CD14-positive monocyte (primary cell): ENCODE measurements around the gene UCHL1. TPM values are rescaled to one million over a fixed set of nuclear protein-coding genes. Genes with fewer than 3 reads are reported as not detected.

Experiments
- DNase-seq, 3 donors: peaks; one replicate each; pipeline ENCODE4 v3.0.0-alpha.2; 2011 to 2022
- H2AFZ ChIP-seq: 2 replicates; pipeline ENCODE4 v1.6.0; 2012; ENCODE audit warnings: mild to moderate bottlenecking, low read depth, low read length, inconsistent platforms; ENCODE audit not compliant: insufficient read depth, poor library complexity, severe bottlenecking
- H3K27ac ChIP-seq, 2 donors: 1 replicate in 1 of 2; 2 replicates in 1 of 2; pipeline ENCODE4 v1.5.1; 2012 to 2013; ENCODE audit warnings: low read length in 2 of 2, control low read depth in 1 of 2, inconsistent platforms in 1 of 2, low read depth in 1 of 2, mild to moderate bottlenecking in 1 of 2
- H3K27me3 ChIP-seq, 2 donors: one replicate each; pipeline versions ENCODE4 v1.6.0 to v1.6.1; 2011 to 2013; ENCODE audit warnings: low read length in 2 of 2; ENCODE audit not compliant: control insufficient read depth in 2 of 2, insufficient read depth in 2 of 2
- H3K36me3 ChIP-seq, 2 donors: replicated peaks in 1 of 2; 1 replicate in 1 of 2; 2 replicates in 1 of 2; pipeline versions ENCODE4 v1.5.1 to v1.6.1; 2012 to 2013; ENCODE audit warnings: low read length in 2 of 2, control low read depth in 1 of 2, inconsistent platforms in 1 of 2, mild to moderate bottlenecking in 1 of 2; ENCODE audit not compliant: insufficient read depth in 2 of 2, control insufficient read depth in 1 of 2
- H3K4me1 ChIP-seq, 2 donors: 1 replicate in 1 of 2; 2 replicates in 1 of 2; pipeline versions ENCODE4 v1.5.1 to v1.6.1; 2012 to 2013; ENCODE audit warnings: low read length in 2 of 2, control low read depth in 1 of 2, inconsistent platforms in 1 of 2, mild to moderate bottlenecking in 1 of 2, moderate library complexity in 1 of 2; ENCODE audit not compliant: insufficient read depth in 2 of 2, control insufficient read depth in 1 of 2
- H3K4me2 ChIP-seq: replicated peaks from 2 replicates; pipeline ENCODE3; 2012; ENCODE audit warnings: low read length, moderate library complexity, mild to moderate bottlenecking; ENCODE audit not compliant: poor library complexity, severe bottlenecking; ENCODE audit errors: extremely low read depth
- H3K4me3 ChIP-seq, 3 experiments: fragments of 200-600 bp in 1 of 3; sonication (generic) in 1 of 3; replicated peaks in 1 of 3; 1 replicate in 2 of 3; 2 replicates in 1 of 3; pipeline ENCODE4 v1.5.1; 2011 to 2013; ENCODE audit warnings: low read length in 3 of 3, mild to moderate bottlenecking in 3 of 3, control low read depth in 2 of 3, low read depth in 2 of 3, inconsistent platforms in 1 of 3, moderate library complexity in 1 of 3
- H3K79me2 ChIP-seq: 2 replicates; pipeline ENCODE4 v1.6.0; 2012; ENCODE audit warnings: mild to moderate bottlenecking, control low read depth, inconsistent platforms, low read length, moderate library complexity; ENCODE audit not compliant: insufficient read depth
- H3K9ac ChIP-seq: 2 replicates; pipeline ENCODE4 v1.6.0; 2017; ENCODE audit warnings: low read length, mild to moderate bottlenecking; ENCODE audit not compliant: insufficient read depth, poor library complexity, severe bottlenecking
- H3K9me3 ChIP-seq, 2 donors: replicated peaks in 1 of 2; 1 replicate in 1 of 2; 2 replicates in 1 of 2; pipeline versions ENCODE4 v1.5.1 to v1.6.1; 2012 to 2013; ENCODE audit warnings: low read length in 2 of 2, control low read depth in 1 of 2; ENCODE audit not compliant: control insufficient read depth in 1 of 2, insufficient read depth in 1 of 2
- H4K20me1 ChIP-seq: 2 replicates; pipeline ENCODE4 v1.6.0; 2012; ENCODE audit warnings: mild to moderate bottlenecking, low read length, control low read depth, moderate library complexity; ENCODE audit not compliant: insufficient read depth
- H3K27ac Mint-ChIP-seq, 7 donors: one replicate each; pipeline ENCODE4 v1.8.0; 2020; ENCODE audit warnings: mild to moderate bottlenecking in 7 of 7, mixed read lengths in 7 of 7, moderate library complexity in 6 of 7, inconsistent platforms in 2 of 7
- H3K27me3 Mint-ChIP-seq, 3 donors: one replicate each; pipeline ENCODE4 v1.8.0; 2021 to 2022; ENCODE audit warnings: low read depth in 3 of 3, mild to moderate bottlenecking in 3 of 3, mixed read lengths in 3 of 3, moderate library complexity in 3 of 3, inconsistent platforms in 1 of 3
- H3K36me3 Mint-ChIP-seq, 2 donors: one replicate each; pipeline ENCODE4 v1.8.0; 2020; ENCODE audit warnings: mixed read lengths in 2 of 2, inconsistent platforms in 1 of 2, mild to moderate bottlenecking in 1 of 2
- H3K4me1 Mint-ChIP-seq: one replicate; pipeline ENCODE4 v1.8.0; 2020; ENCODE audit warnings: mild to moderate bottlenecking, mixed read lengths
- H3K4me3 Mint-ChIP-seq, 2 donors: one replicate each; pipeline ENCODE4 v1.8.0; 2020; ENCODE audit warnings: mild to moderate bottlenecking in 2 of 2, mixed read lengths in 2 of 2, moderate library complexity in 1 of 2
- H3K9me3 Mint-ChIP-seq, 7 donors: one replicate each; pipeline ENCODE4 v1.8.0; 2020 to 2022; ENCODE audit warnings: mixed read lengths in 7 of 7, mild to moderate bottlenecking in 6 of 7, moderate library complexity in 6 of 7, inconsistent platforms in 2 of 7
- WGBS: methylation state at CpG from one replicate; pipeline ENCODE4 v1.1.5; 2013; ENCODE audit warnings: missing lambda C conversion rate; ENCODE audit not compliant: insufficient coverage; 5-methylcytosine and 5-hydroxymethylcytosine counted together
- intact Hi-C, 2 donors: fragments of 100-400 bp; cut with micrococcal nuclease; formaldehyde crosslinking; loops; one replicate each; pipeline versions ENCODE4 v1.15.0 to v1.15.1; 2023
- polyA plus RNA-seq, 3 donors: library from polyadenylated mRNA; depleted of rRNA in 1 of 3; unstranded in 2 of 3; stranded (reverse) in 1 of 3; fragments of 300-500 nt in 2 of 3; fragments of >200 nt in 1 of 3; fragmentation: Illumina TruSeq in 2 of 3; gene quantifications; 1 replicate in 2 of 3; 2 replicates in 1 of 3; pipeline ENCODE4 v1.2.3, GENCODE V29; 2012 to 2021
- TF ChIP-seq, protein P1 (sequence below): fragments of 200-600 bp; IDR thresholded peaks from one replicate; pipeline ENCODE4 v1.8.0; 2022; ENCODE audit warnings: antibody characterized with exemption, mild to moderate bottlenecking

The UCHL1 gene
- polyA plus RNA-seq, 3 donors, result not detected

DNA sequence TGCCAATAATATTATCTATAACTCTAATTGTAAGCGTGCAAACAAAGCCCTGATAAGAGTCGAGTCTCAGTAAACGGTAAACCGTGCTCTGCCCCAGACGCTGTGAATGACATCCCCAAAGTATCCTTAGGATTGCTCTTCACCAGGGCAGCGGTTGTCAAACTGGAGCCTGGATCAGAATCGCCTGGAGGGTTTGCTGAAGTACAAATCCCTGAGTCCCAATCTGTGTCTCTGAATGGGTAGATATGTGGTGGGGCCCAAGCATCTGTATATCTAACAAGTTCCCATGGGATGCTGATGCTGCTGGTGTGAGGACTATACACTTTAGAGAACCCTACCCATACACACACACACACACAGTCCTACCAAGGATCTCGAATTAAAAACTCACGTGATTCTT is 41.6 kb upstream of the UCHL1 start:
- 15% methylated on average over 5 of the region's 9 CpGs for WGBS
- peaks cover 0 to 10% (median 5%) of the 10 kb centered on the region in 7 donors for H3K9me3 Mint-ChIP-seq
- H3K36me3 Mint-ChIP-seq, result peaks cover 0 to 10% of the 10 kb centered on the region in 2 donors
- Histone ChIP-seq H3K27ac (no peak overlapping the region), H2AFZ (no peak overlapping the region), H3K4me2 (no peak overlapping the region), H3K9ac (no peak overlapping the region), H3K4me1 (peaks cover 25 to 27% of the 10 kb centered on the region in 2 donors), H3K27me3 (peaks cover 49 to 52% of the 10 kb centered on the region in 2 donors), H3K36me3 (no peaks in the 10 kb centered on the region), H3K4me3 (peak overlapping the region in 1 of 3 experiments; percentile 78), H3K9me3 (peaks cover 0 to 12% of the 10 kb centered on the region in 2 donors), H4K20me1 (no peaks in the 10 kb centered on the region), H3K79me2 (no peaks in the 10 kb centered on the region)
- H3K27me3 Mint-ChIP-seq, result peaks cover 63 to 70% (median 69%) of the 10 kb centered on the region in 3 donors
- DNase-seq, result no peak
- H3K27ac Mint-ChIP-seq, result no peak overlapping the region
- TF ChIP-seq, protein P1, sequence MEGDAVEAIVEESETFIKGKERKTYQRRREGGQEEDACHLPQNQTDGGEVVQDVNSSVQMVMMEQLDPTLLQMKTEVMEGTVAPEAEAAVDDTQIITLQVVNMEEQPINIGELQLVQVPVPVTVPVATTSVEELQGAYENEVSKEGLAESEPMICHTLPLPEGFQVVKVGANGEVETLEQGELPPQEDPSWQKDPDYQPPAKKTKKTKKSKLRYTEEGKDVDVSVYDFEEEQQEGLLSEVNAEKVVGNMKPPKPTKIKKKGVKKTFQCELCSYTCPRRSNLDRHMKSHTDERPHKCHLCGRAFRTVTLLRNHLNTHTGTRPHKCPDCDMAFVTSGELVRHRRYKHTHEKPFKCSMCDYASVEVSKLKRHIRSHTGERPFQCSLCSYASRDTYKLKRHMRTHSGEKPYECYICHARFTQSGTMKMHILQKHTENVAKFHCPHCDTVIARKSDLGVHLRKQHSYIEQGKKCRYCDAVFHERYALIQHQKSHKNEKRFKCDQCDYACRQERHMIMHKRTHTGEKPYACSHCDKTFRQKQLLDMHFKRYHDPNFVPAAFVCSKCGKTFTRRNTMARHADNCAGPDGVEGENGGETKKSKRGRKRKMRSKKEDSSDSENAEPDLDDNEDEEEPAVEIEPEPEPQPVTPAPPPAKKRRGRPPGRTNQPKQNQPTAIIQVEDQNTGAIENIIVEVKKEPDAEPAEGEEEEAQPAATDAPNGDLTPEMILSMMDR, result no peak
- peak overlapping the region; percentile 58 to 94 for H3K4me3 Mint-ChIP-seq
- H3K4me1 Mint-ChIP-seq, result peaks cover 32% of the 10 kb centered on the region
- intact Hi-C loops, result loop anchor here (5.0 to 10.0 kb wide), 3 partner anchors 240 to 290 kb away; no protein-coding TSS in a partner anchor

DNA sequence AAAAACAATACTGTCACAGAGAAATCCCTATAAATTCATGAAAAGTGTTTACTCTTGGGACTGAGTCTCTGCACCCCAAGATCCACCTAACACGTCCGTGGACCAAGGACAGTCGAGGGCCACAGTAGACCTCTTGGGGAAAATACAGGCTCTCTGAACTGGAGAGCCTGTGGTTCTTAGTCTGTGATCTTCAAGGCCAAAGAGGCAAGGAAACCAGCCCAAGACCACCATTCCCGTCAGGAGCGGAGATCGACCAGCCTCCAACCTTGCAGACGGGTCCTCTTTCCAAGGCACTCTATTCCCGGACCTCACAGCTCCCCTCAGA is 40.8 kb upstream of the UCHL1 start:
- no peak for DNase-seq
- Histone ChIP-seq H3K4me1 (peaks cover 25 to 27% of the 10 kb centered on the region in 2 donors), H3K9me3 (peaks cover 0 to 12% of the 10 kb centered on the region in 2 donors), H3K4me2 (peak overlapping the region; percentile 68), H4K20me1 (no peaks in the 10 kb centered on the region), H3K9ac (no peak overlapping the region), H3K79me2 (no peaks in the 10 kb centered on the region), H3K27me3 (peaks cover 49 to 52% of the 10 kb centered on the region in 2 donors), H2AFZ (peak overlapping the region; percentile 35), H3K4me3 (peak overlapping the region in 1 of 3 experiments; percentile 61), H3K27ac (no peak overlapping the region), H3K36me3 (no peaks in the 10 kb centered on the region)
- Mint-ChIP-seq H3K4me3 (peak overlapping the region; percentile 79 to 94), H3K27ac (peak overlapping the region in 2 of 7 donors; percentile 31 to 62), H3K27me3 (peaks cover 63 to 74% (median 67%) of the 10 kb centered on the region in 3 donors), H3K36me3 (peaks cover 0 to 10% of the 10 kb centered on the region in 2 donors), H3K4me1 (peaks cover 32% of the 10 kb centered on the region), H3K9me3 (peaks cover 0 to 10% (median 5%) of the 10 kb centered on the region in 7 donors)
- WGBS, result 28% methylated on average over 6 of the region's 8 CpGs
- intact Hi-C loops, result loop anchor here (5.0 to 10.0 kb wide), 3 partner anchors 241 to 291 kb away; no protein-coding TSS in a partner anchor
- TF ChIP-seq, protein P1, result no peak
